ENCODE results near the gene BATF. TPM values are rescaled to one million over a fixed set of nuclear protein-coding genes. Genes with fewer than 3 reads are reported as not detected.

BATF gene
- total RNA-seq, 1 experiment from 2014 or later: 55.7 TPM

- peaks cover 22% of the 10 kb centered on the region for H3K4me1 ChIP-seq (replicated peaks; ENCODE audit: insufficient read depth)
- no peak overlapping the region for H2AFZ ChIP-seq
- intact Hi-C loops (cut with micrococcal nuclease; ENCODE audit: unreplicated experiment): loop anchor here (1.0 to 2.0 kb wide), 3 partner anchors 33 to 493 kb away; partner anchors contain the start of gene BATF
- no peaks in the 10 kb centered on the region for H3K9me2 ChIP-seq (ENCODE audit: insufficient read depth)
- no peak for TF ChIP-seq EZH2 (IDR thresholded peaks at IDR 0.05; ENCODE audit: low read depth)
- TF ChIP-seq, protein P1, sequence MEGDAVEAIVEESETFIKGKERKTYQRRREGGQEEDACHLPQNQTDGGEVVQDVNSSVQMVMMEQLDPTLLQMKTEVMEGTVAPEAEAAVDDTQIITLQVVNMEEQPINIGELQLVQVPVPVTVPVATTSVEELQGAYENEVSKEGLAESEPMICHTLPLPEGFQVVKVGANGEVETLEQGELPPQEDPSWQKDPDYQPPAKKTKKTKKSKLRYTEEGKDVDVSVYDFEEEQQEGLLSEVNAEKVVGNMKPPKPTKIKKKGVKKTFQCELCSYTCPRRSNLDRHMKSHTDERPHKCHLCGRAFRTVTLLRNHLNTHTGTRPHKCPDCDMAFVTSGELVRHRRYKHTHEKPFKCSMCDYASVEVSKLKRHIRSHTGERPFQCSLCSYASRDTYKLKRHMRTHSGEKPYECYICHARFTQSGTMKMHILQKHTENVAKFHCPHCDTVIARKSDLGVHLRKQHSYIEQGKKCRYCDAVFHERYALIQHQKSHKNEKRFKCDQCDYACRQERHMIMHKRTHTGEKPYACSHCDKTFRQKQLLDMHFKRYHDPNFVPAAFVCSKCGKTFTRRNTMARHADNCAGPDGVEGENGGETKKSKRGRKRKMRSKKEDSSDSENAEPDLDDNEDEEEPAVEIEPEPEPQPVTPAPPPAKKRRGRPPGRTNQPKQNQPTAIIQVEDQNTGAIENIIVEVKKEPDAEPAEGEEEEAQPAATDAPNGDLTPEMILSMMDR (conservative IDR thresholded peaks at IDR 0.05): no peak
- no peaks in the 10 kb centered on the region for H3K9me3 ChIP-seq (ENCODE audit: insufficient read depth, low read depth)
- CTCF ChIA-PET: interaction anchor here (0.5 to 4.0 kb wide), 15 partner anchors 37 to 611 kb away, joined by 3 to 47 read pairs (median 3); partner anchors contain the start of gene JDP2
- H3K79me2 ChIP-seq (ENCODE audit: low read depth): no peaks in the 10 kb centered on the region
- DNase-seq: no peak
- no peaks in the 10 kb centered on the region for H3K27me3 ChIP-seq (ENCODE audit: insufficient read depth, low read depth)
- H3K4me3 ChIP-seq: no peak overlapping the region
- POLR2A ChIA-PET (ENCODE audit: unreplicated experiment): interaction anchor here (0.6 to 1.3 kb wide), 4 partner anchors 26 to 89 kb away, joined by 3 to 10 read pairs (median 6); partner anchors contain the start of gene FLVCR2
- H4K20me1 ChIP-seq (ENCODE audit: insufficient read depth): no peaks in the 10 kb centered on the region
- H3K27ac ChIP-seq: no peak overlapping the region
- no peak overlapping the region for H3K4me2 ChIP-seq
- H3F3A ChIP-seq (ENCODE audit: insufficient read depth, low read depth): peaks cover 19% of the 10 kb centered on the region
- no TSS peak for BruUV-seq (replicated peaks)
- H3K36me3 ChIP-seq (ENCODE audit: low read depth): no peaks in the 10 kb centered on the region
Observed at GRCh38 chr14:75489480-75489837, 32.8 kb upstream of the BATF start.

- Histone ChIP-seq H3K27me3 (ENCODE audit: insufficient read depth, low read depth) (no peaks in the 10 kb centered on the region), H3K79me2 (ENCODE audit: low read depth) (no peaks in the 10 kb centered on the region), H4K20me1 (ENCODE audit: insufficient read depth) (no peaks in the 10 kb centered on the region), H3K4me3 (no peak overlapping the region), H3K9me2 (ENCODE audit: insufficient read depth) (no peaks in the 10 kb centered on the region), H2AFZ (no peak overlapping the region), H3F3A (ENCODE audit: insufficient read depth, low read depth) (peaks cover 15% of the 10 kb centered on the region), H3K27ac (no peak overlapping the region), H3K4me1 (replicated peaks; ENCODE audit: insufficient read depth) (peaks cover 20% of the 10 kb centered on the region), H3K9me3 (ENCODE audit: insufficient read depth, low read depth) (no peaks in the 10 kb centered on the region), H3K4me2 (no peak overlapping the region), H3K36me3 (ENCODE audit: low read depth) (no peaks in the 10 kb centered on the region)
- ChIA-PET POLR2A (ENCODE audit: unreplicated experiment) (interaction anchor here (0.8 kb wide), 1 partner anchor 160 kb away, joined by 4 read pairs; no protein-coding TSS in a partner anchor), CTCF (interaction anchor here (0.6 to 1.2 kb wide), 6 partner anchors 28 to 545 kb away, joined by 3 to 7 read pairs (median 5); no protein-coding TSS in a partner anchor)
- DNase-seq: no peak
- intact Hi-C loops (cut with micrococcal nuclease; ENCODE audit: unreplicated experiment): loop anchor here (10.0 kb wide), 1 partner anchor 303 kb away; no protein-coding TSS in a partner anchor
- no TSS peak for BruUV-seq (replicated peaks)
- no peak for TF ChIP-seq EZH2 (IDR thresholded peaks at IDR 0.05; ENCODE audit: low read depth)
- TF ChIP-seq, protein P1 (conservative IDR thresholded peaks at IDR 0.05): no peak
Observed at GRCh38 chr14:75491376-75491978, 30.8 kb upstream of the BATF start.

- H3K4me1 ChIP-seq (replicated peaks; ENCODE audit: insufficient read depth): peaks cover 11% of the 10 kb centered on the region
- ChIA-PET CTCF (interaction anchor here (0.6 kb wide), 4 partner anchors 43 to 383 kb away, joined by 3 to 7 read pairs (median 4); no protein-coding TSS in a partner anchor), POLR2A (ENCODE audit: unreplicated experiment) (interaction anchor here (0.6 kb wide), 1 partner anchor 500 kb away, joined by 20 read pairs; no protein-coding TSS in a partner anchor)
- H2AFZ ChIP-seq: no peak overlapping the region
- H3K9me3 ChIP-seq (ENCODE audit: insufficient read depth, low read depth): no peaks in the 10 kb centered on the region
- no peaks in the 10 kb centered on the region for H3K9me2 ChIP-seq (ENCODE audit: insufficient read depth)
- no peaks in the 10 kb centered on the region for H3K36me3 ChIP-seq (ENCODE audit: low read depth)
- TF ChIP-seq EZH2 (IDR thresholded peaks at IDR 0.05; ENCODE audit: low read depth): no peak
- no TSS peak for BruUV-seq (replicated peaks)
- peaks cover 7% of the 10 kb centered on the region; the same call in 1 of the 2 replicates for H3F3A ChIP-seq (ENCODE audit: insufficient read depth, low read depth)
- no peak overlapping the region for H3K4me3 ChIP-seq
- H4K20me1 ChIP-seq (ENCODE audit: insufficient read depth): no peaks in the 10 kb centered on the region
- H3K4me2 ChIP-seq: no peak overlapping the region
- intact Hi-C loops (cut with micrococcal nuclease; ENCODE audit: unreplicated experiment): loop anchor here (1.0 to 10.0 kb wide), 7 partner anchors 28 to 302 kb away; no protein-coding TSS in a partner anchor
- DNase-seq: no peak
- H3K27me3 ChIP-seq (ENCODE audit: insufficient read depth, low read depth): no peaks in the 10 kb centered on the region
- H3K79me2 ChIP-seq (ENCODE audit: low read depth): no peaks in the 10 kb centered on the region
- peak overlapping the region; percentile 28 for H3K27ac ChIP-seq
Observed at GRCh38 chr14:75492832-75493591, 29.3 kb upstream of the BATF start.
